ENCODE data around the gene CACNA2D1. TPM values are rescaled to one million over a fixed set of nuclear protein-coding genes. Genes with fewer than 3 reads are reported as not detected.
A peak's percentile ranks its signal among the peaks of the same experiment; 100 is the strongest.

The CACNA2D1 gene
- total and polyA plus RNA-seq, 4 donors = 1.1 to 33.4 (median 6.5) TPM

- WGBS, 2 donors = 78 to 88% methylated on average over 2 of the region's 2 CpGs
- Histone ChIP-seq H3K9ac (ENCODE audit: insufficient read depth in 1 of 2, low read length in 2 of 2) (no peak overlapping the region), H3K27ac (ENCODE audit: low read depth in 1 of 2, low read length in 1 of 2) (no peak overlapping the region), H3K4me3 (no peak overlapping the region), H3K4me1 (ENCODE audit: control insufficient read depth in 5 of 5, insufficient read depth in 5 of 5, low read length in 5 of 5) (peaks cover 0 to 8% (median 0%) of the 10 kb centered on the region in 5 donors), H3K36me3 (ENCODE audit: control insufficient read depth in 4 of 4, insufficient read depth in 4 of 4, low read length in 4 of 4) (no peaks in the 10 kb centered on the region), H3K27me3 (ENCODE audit: control insufficient read depth in 3 of 3, insufficient read depth in 3 of 3, low read length in 2 of 3) (no peaks in the 10 kb centered on the region), H3K9me3 (ENCODE audit: control insufficient read depth in 4 of 4, insufficient read depth in 3 of 4, low read length in 3 of 4) (no peaks in the 10 kb centered on the region)
- TF ChIP-seq, protein P1, sequence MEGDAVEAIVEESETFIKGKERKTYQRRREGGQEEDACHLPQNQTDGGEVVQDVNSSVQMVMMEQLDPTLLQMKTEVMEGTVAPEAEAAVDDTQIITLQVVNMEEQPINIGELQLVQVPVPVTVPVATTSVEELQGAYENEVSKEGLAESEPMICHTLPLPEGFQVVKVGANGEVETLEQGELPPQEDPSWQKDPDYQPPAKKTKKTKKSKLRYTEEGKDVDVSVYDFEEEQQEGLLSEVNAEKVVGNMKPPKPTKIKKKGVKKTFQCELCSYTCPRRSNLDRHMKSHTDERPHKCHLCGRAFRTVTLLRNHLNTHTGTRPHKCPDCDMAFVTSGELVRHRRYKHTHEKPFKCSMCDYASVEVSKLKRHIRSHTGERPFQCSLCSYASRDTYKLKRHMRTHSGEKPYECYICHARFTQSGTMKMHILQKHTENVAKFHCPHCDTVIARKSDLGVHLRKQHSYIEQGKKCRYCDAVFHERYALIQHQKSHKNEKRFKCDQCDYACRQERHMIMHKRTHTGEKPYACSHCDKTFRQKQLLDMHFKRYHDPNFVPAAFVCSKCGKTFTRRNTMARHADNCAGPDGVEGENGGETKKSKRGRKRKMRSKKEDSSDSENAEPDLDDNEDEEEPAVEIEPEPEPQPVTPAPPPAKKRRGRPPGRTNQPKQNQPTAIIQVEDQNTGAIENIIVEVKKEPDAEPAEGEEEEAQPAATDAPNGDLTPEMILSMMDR (IDR thresholded peaks at IDR 0.05; ENCODE audit: control extremely low read depth, extremely low read depth) = no peak
- ATAC-seq (ENCODE audit: insufficient read depth, low FRiP score) = no peak
- no peak for DNase-seq
Measured at GRCh38 chr7:82249979-82250378, 193.6 kb downstream of the CACNA2D1 start.

- ATAC-seq (ENCODE audit: insufficient read depth, low FRiP score) = no peak
- WGBS, 2 donors = 85 to 87% methylated on average over 3 of the region's 3 CpGs
- TF ChIP-seq, protein P1 (IDR thresholded peaks at IDR 0.05; ENCODE audit: control extremely low read depth, extremely low read depth) = no peak
Measured at GRCh38 chr7:82247814-82248433, 195.7 kb downstream of the CACNA2D1 start.

GRCh38 chr7:82244947-82245517, 198.5 kb downstream of the CACNA2D1 start:
- Histone ChIP-seq H3K36me3 (ENCODE audit: control insufficient read depth in 4 of 4, insufficient read depth in 4 of 4, low read length in 4 of 4) (no peaks in the 10 kb centered on the region), H3K4me3 (no peak overlapping the region), H3K27ac (ENCODE audit: low read depth in 1 of 2, low read length in 1 of 2) (no peak overlapping the region), H3K4me1 (ENCODE audit: control insufficient read depth in 5 of 5, insufficient read depth in 5 of 5, low read length in 5 of 5) (peaks cover 0 to 5% (median 0%) of the 10 kb centered on the region in 5 donors), H3K9ac (ENCODE audit: insufficient read depth in 1 of 2, low read length in 2 of 2) (no peak overlapping the region), H3K27me3 (ENCODE audit: control insufficient read depth in 3 of 3, insufficient read depth in 3 of 3, low read length in 2 of 3) (no peaks in the 10 kb centered on the region), H3K9me3 (ENCODE audit: control insufficient read depth in 4 of 4, insufficient read depth in 3 of 4, low read length in 3 of 4) (no peaks in the 10 kb centered on the region)
- DNase-seq (peak in 2 of 3 donors; percentile 29 to 59), ATAC-seq (ENCODE audit: insufficient read depth, low FRiP score) (no peak)
- TF ChIP-seq, protein P1 (IDR thresholded peaks at IDR 0.05; ENCODE audit: control extremely low read depth, extremely low read depth) = no peak
- WGBS, 2 donors = 67 to 75% methylated on average over 3 of the region's 3 CpGs

More at GRCh38 chr7:82247814-82248433, 195.7 kb downstream of the CACNA2D1 start:
- Histone ChIP-seq H3K36me3 (ENCODE audit: control insufficient read depth in 4 of 4, insufficient read depth in 4 of 4, low read length in 4 of 4) (no peaks in the 10 kb centered on the region), H3K27ac (ENCODE audit: low read depth in 1 of 2, low read length in 1 of 2) (no peak overlapping the region), H3K4me3 (no peak overlapping the region), H3K9me3 (ENCODE audit: control insufficient read depth in 4 of 4, insufficient read depth in 3 of 4, low read length in 3 of 4) (no peaks in the 10 kb centered on the region), H3K27me3 (ENCODE audit: control insufficient read depth in 3 of 3, insufficient read depth in 3 of 3, low read length in 2 of 3) (no peaks in the 10 kb centered on the region), H3K9ac (ENCODE audit: insufficient read depth in 1 of 2, low read length in 2 of 2) (no peak overlapping the region), H3K4me1 (ENCODE audit: control insufficient read depth in 5 of 5, insufficient read depth in 5 of 5, low read length in 5 of 5) (peaks cover 0 to 8% (median 0%) of the 10 kb centered on the region in 5 donors)
- peak in 1 of 3 donors; percentile 9 for DNase-seq

Measured in lung (tissue), 12 donors.